NT2/D1 (cell line): Measurements from ENCODE around the gene PLXNC1.

Source experiments
- SUZ12 ChIP-seq: IDR thresholded peaks from 2 replicates; pipeline ENCODE4 v1.6.1; 2011; ENCODE audit not compliant: insufficient read length, insufficient read depth; ENCODE audit errors: extremely low read depth
- YY1 ChIP-seq: IDR thresholded peaks from 2 replicates; pipeline ENCODE4 v1.6.1; 2011; ENCODE audit not compliant: insufficient read length, insufficient read depth
- ZNF274 ChIP-seq: IDR thresholded peaks from 2 replicates; pipeline ENCODE4 v1.6.1; 2011; ENCODE audit warnings: mild to moderate bottlenecking, low read depth, low read length

DNA sequence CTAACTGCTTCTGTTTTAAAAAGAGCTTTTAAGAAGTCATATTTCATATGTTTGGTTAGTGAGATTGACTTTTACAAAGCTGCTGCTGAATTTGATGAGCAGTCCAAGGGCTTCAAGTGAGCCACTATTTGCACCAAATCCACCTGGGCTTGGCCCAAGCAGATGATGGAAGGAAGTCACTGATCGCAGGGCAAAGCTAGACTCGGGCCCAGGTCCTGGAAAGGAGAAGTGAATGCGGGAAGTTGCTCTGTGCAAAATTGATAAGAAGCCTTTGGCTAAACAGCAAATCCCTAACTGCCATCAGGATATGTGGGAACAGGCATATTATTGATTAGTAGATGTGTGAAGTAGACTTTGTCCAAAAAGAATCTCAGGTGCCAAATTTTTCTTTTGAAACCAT is 30.5 kb downstream of the PLXNC1 start:
- no peak for TF ChIP-seq SUZ12
- TF ChIP-seq YY1 = no peak
- no peak for TF ChIP-seq ZNF274
